RWPE2 (cell line): ENCODE results near the gene C1QTNF8.
A peak's percentile ranks its signal among the peaks of the same experiment; 100 is the strongest.

Experiments used
- ATAC-seq: fragments of 200-7000 bp; cut with Tn5 transposase; 3 replicates; pipeline ENCODE4 v1.9.1; 2021; ENCODE audit warnings: low read depth
- DNase-seq: peaks from one replicate; pipeline ENCODE4 v3.0.0-alpha.2; 2020; ENCODE audit warnings: low spot score
- H3K27ac ChIP-seq: fragments of 450-650 bp; 2 replicates; pipeline ENCODE4 v1.5.1; 2017; ENCODE audit warnings: mild to moderate bottlenecking; ENCODE audit not compliant: poor library complexity, severe bottlenecking
- H3K27me3 ChIP-seq: fragments of 250-450 bp; sonication (Bioruptor Pico); 2 replicates; pipeline ENCODE4 v1.5.1; 2021; ENCODE audit warnings: mild to moderate bottlenecking, moderate library complexity; ENCODE audit not compliant: insufficient read depth, poor library complexity, severe bottlenecking
- H3K36me3 ChIP-seq: fragments of 250-450 bp; sonication (Bioruptor Pico); 2 replicates; pipeline ENCODE4 v1.5.1; 2020; ENCODE audit warnings: low read depth, mild to moderate bottlenecking, moderate library complexity
- H3K4me1 ChIP-seq: fragments of 250-450 bp; sonication (Bioruptor Pico); 2 replicates; pipeline ENCODE4 v1.5.1; 2021; ENCODE audit warnings: mild to moderate bottlenecking, moderate library complexity; ENCODE audit not compliant: insufficient read depth, poor library complexity, severe bottlenecking
- H3K4me3 ChIP-seq: fragments of 250-450 bp; sonication (Bioruptor Pico); 2 replicates; pipeline ENCODE4 v1.5.1; 2021; ENCODE audit warnings: mild to moderate bottlenecking, moderate library complexity; ENCODE audit not compliant: severe bottlenecking
- H3K9me3 ChIP-seq: fragments of 250-450 bp; sonication (Bioruptor Pico); 2 replicates; pipeline ENCODE4 v1.5.1; 2021; ENCODE audit warnings: mild to moderate bottlenecking, moderate library complexity; ENCODE audit not compliant: severe bottlenecking
- TF ChIP-seq, protein P1 (sequence below): fragments of 450-650 bp; IDR thresholded peaks from one replicate; pipeline ENCODE4 v1.5.1; 2017; ENCODE audit warnings: mild to moderate bottlenecking, moderate library complexity; ENCODE audit not compliant: poor library complexity, severe bottlenecking

The C1QTNF8 gene

DNA sequence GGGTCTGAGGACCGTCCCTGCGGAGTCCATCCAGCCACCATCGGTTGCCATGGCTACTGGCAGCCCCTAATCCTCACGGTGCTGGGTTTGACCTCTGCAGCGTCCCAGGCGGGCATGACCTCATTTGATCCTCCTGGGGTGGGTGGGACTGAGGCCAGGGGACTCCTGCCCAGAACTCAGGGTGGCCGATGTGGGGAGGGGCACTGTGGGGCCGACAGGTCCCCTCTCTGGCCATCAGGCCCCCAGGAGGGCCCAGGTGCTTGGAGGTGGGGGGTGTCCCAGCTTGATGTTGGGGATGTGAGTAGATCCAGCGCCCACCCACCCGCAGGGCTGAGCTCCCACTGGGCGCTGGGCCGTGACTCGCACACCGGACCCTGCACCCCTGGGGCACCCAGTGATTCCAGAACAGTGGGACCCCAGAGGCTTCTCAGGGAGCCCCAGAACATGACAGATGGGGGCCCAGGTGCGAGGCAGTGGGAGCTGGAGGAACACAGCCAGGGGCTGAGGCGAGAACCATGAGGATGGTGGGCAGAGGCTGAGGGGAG, 25.1 kb downstream of the C1QTNF8 start:
- ATAC-seq: no peak
- Histone ChIP-seq H3K27ac (no peak overlapping the region), H3K27me3 (peaks cover 80% of the 10 kb centered on the region), H3K9me3 (no peaks in the 10 kb centered on the region), H3K36me3 (no peaks in the 10 kb centered on the region), H3K4me1 (no peaks in the 10 kb centered on the region), H3K4me3 (no peak overlapping the region)
- TF ChIP-seq, protein P1, sequence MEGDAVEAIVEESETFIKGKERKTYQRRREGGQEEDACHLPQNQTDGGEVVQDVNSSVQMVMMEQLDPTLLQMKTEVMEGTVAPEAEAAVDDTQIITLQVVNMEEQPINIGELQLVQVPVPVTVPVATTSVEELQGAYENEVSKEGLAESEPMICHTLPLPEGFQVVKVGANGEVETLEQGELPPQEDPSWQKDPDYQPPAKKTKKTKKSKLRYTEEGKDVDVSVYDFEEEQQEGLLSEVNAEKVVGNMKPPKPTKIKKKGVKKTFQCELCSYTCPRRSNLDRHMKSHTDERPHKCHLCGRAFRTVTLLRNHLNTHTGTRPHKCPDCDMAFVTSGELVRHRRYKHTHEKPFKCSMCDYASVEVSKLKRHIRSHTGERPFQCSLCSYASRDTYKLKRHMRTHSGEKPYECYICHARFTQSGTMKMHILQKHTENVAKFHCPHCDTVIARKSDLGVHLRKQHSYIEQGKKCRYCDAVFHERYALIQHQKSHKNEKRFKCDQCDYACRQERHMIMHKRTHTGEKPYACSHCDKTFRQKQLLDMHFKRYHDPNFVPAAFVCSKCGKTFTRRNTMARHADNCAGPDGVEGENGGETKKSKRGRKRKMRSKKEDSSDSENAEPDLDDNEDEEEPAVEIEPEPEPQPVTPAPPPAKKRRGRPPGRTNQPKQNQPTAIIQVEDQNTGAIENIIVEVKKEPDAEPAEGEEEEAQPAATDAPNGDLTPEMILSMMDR: no peak
- DNase-seq: no peak

DNA sequence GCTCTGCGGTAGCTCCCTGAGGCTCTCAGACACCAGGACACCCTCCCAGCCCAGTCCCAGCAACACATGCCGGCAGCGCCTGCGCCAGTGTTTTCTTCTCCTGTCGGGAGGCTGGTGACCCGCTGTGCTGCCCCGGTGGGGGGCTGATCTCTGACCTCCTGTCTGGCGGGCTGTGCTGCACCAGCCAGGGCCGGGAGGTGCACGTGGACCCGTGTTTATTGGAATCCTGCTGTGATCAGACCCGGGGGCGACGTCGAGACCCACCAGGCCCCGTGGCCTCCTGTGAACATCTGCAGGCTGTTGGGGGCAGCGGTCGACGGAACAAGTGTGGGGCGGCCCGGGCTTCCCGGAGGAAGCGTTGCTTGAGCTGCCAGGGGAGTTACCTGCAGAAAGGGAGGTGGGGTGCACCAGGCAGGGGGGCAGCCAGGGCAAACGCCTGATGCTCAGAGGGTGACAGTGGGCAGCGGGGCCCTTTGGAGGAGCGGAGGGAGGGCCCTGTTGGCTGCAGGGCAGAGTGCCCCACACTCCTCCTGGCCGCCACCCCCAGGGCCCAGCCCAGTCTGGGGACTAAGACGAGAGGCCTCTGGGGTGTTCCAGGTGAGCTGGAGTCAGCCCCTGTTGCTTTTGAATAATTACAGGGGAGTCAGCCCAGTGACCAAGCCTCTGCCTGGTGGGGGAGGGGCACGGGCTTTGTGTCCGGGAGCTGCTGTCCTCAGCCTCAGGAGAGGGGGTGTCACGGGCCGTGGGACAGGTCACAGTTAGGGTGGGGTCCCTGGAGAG, 25.8 kb downstream of the C1QTNF8 start:
- no peaks in the 10 kb centered on the region for H3K4me1 ChIP-seq
- no peaks in the 10 kb centered on the region for H3K36me3 ChIP-seq
- H3K27ac ChIP-seq: no peak overlapping the region
- no peak for ATAC-seq
- no peaks in the 10 kb centered on the region for H3K9me3 ChIP-seq
- H3K27me3 ChIP-seq: peaks cover 87% of the 10 kb centered on the region
- TF ChIP-seq, protein P1: no peak
- DNase-seq: no peak
- no peak overlapping the region for H3K4me3 ChIP-seq

DNA sequence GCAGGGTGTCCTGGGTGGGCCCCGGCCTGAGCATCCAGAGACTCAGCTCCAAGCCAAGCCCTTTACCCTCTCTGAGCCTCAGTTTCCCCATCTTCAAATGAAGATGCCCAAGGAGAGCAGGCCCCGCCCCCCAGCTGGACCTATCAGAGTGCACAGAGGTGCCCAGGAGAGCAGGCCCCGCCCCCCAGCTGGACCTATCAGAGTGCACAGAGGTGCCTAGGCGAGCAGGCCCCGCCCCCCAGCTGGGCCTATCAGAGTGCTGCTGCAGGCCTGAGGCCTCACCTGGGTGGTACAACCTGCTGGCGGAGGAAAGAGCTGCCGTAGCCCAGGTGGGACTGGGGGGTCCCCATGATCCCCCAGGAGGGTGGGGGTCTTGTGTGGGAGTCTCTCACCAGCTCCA, 26.9 kb downstream of the C1QTNF8 start:
- H3K4me1 ChIP-seq: no peaks in the 10 kb centered on the region
- H3K4me3 ChIP-seq: no peak overlapping the region
- DNase-seq (no peak), ATAC-seq (peak; percentile 13; the same call in 1 of the 3 replicates)
- no peaks in the 10 kb centered on the region for H3K9me3 ChIP-seq
- H3K27me3 ChIP-seq: peaks cover 88% of the 10 kb centered on the region
- no peak overlapping the region for H3K27ac ChIP-seq
- H3K36me3 ChIP-seq: no peaks in the 10 kb centered on the region
- TF ChIP-seq, protein P1: no peak

DNA sequence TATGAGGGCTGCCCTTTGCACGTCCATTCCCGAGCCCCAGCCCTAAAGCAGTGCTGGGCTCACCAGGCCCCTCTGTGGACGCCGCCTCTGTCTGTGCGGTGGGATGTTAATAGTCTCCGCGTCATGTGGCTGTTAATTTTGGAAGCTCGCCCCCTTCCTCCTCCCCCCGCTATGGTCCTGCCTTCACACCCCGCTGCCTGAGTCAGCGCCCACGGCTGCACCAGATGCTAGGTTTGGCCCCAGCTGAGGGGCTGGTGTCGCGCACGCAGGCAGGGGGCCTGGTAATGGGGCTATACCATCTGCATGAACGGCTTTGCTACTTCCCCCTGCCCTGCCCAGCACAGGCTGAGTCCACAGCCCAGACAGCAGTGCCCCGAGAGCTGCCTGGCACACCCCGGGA, 27.6 kb downstream of the C1QTNF8 start:
- no peaks in the 10 kb centered on the region for H3K4me1 ChIP-seq
- H3K27me3 ChIP-seq: peaks cover 89% of the 10 kb centered on the region
- TF ChIP-seq, protein P1: no peak
- H3K9me3 ChIP-seq: no peaks in the 10 kb centered on the region
- H3K36me3 ChIP-seq: no peaks in the 10 kb centered on the region
- no peak overlapping the region for H3K4me3 ChIP-seq
- DNase-seq (no peak), ATAC-seq (no peak)
- H3K27ac ChIP-seq: no peak overlapping the region

DNA sequence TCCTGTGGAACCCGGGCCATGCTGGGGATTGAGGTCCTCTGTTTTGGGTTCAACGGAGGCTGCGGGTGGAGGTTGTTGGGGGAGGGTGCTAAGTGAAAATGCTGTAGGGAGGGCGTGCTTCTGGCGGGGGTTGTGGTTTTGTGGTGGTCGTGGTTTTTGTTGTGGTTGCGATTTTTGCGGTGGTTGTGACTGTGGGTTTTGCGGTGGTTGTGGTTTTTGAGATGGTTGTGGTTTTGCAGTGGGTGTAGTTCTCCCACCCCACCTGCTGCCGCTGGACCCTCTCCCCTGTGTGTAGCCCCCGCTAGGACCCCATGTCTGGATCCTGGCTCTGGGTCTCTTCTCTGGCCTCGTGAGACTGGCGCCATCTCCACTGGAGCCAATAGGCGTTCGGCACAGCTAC, 28.4 kb downstream of the C1QTNF8 start:
- H3K4me1 ChIP-seq: no peaks in the 10 kb centered on the region
- H3K4me3 ChIP-seq: no peak overlapping the region
- no peaks in the 10 kb centered on the region for H3K36me3 ChIP-seq
- H3K9me3 ChIP-seq: no peaks in the 10 kb centered on the region
- peaks cover 89% of the 10 kb centered on the region for H3K27me3 ChIP-seq
- ATAC-seq (no peak), DNase-seq (no peak)
- TF ChIP-seq, protein P1: no peak
- H3K27ac ChIP-seq: no peak overlapping the region
